Caco-2 (cell line): ENCODE results near the gene SLC18A2. TPM values are rescaled to one million over a fixed set of nuclear protein-coding genes. Genes with fewer than 3 reads are reported as not detected.

Source experiments
- BruUV-seq: library from RNA; stranded (reverse); fragments of 400-500 nt; replicated peaks from 2 replicates; lab custom pipeline; 2021; lab: Mats Ljungman, UMichigan
- CTCF ChIA-PET: fragments of 300-600 bp; sonication (Branson Sonifier 250); formaldehyde crosslinking; loops from one replicate; lab custom pipeline; 2022; ENCODE audit warnings: antibody characterized with exemption; lab: Charles Lee
- POLR2A ChIA-PET: fragments of 300-600 bp; sonication (Branson Sonifier 250); formaldehyde crosslinking; loops from one replicate; lab custom pipeline; 2022; ENCODE audit warnings: antibody characterized with exemption; lab: Charles Lee
- DNase-seq, 2 experiments: peaks; one replicate each; pipeline versions ENCODE4 v3.0.0 to v3.0.0-alpha.2; 2020 to 2022
- H3K27me3 ChIP-seq: replicated peaks from 2 replicates; pipeline ENCODE4 v1.6.0; 2011; ENCODE audit warnings: low read length; ENCODE audit not compliant: control insufficient read depth, insufficient read depth
- H3K36me3 ChIP-seq: 2 replicates; pipeline ENCODE4 v1.5.1; 2011; ENCODE audit warnings: low read length; ENCODE audit not compliant: control insufficient read depth, insufficient read depth
- H3K4me1 ChIP-seq: fragments of 250-450 bp; sonication (Bioruptor Pico); 2 replicates; pipeline ENCODE4 v1.5.1; 2020; ENCODE audit warnings: mild to moderate bottlenecking
- H3K4me3 ChIP-seq: 2 replicates; pipeline ENCODE4 v1.5.1; 2011; ENCODE audit warnings: low read depth, mild to moderate bottlenecking, control low read depth, low read length
- H3K9me3 ChIP-seq: fragments of 250-450 bp; sonication (Bioruptor Pico); 2 replicates; pipeline ENCODE4 v1.5.1; 2020; ENCODE audit warnings: mild to moderate bottlenecking, moderate library complexity
- H3K27ac Mint-ChIP-seq: one replicate; pipeline ENCODE4 v1.8.0; 2022; ENCODE audit warnings: mixed read lengths; ENCODE audit not compliant: unreplicated experiment
- H3K27me3 Mint-ChIP-seq: one replicate; pipeline ENCODE4 v1.8.0; 2022; ENCODE audit warnings: mixed read lengths; ENCODE audit not compliant: insufficient read depth, unreplicated experiment
- H3K36me3 Mint-ChIP-seq: one replicate; pipeline ENCODE4 v1.8.0; 2022; ENCODE audit warnings: mild to moderate bottlenecking, mixed read lengths; ENCODE audit not compliant: insufficient read depth, unreplicated experiment
- H3K4me1 Mint-ChIP-seq: one replicate; pipeline ENCODE4 v1.8.0; 2022; ENCODE audit warnings: low read depth, mixed read lengths; ENCODE audit not compliant: unreplicated experiment
- H3K4me3 Mint-ChIP-seq: one replicate; pipeline ENCODE4 v1.8.0; 2022; ENCODE audit warnings: mild to moderate bottlenecking, moderate library complexity, mixed read lengths; ENCODE audit not compliant: unreplicated experiment
- H3K9me3 Mint-ChIP-seq: one replicate; pipeline ENCODE4 v1.8.0; 2022; ENCODE audit warnings: mixed read lengths; ENCODE audit not compliant: unreplicated experiment
- CTCF ChIP-seq, 2 experiments: fragments of 200-600 bp in 1 of 2; IDR thresholded peaks; 1 replicate in 1 of 2; 2 replicates in 1 of 2; pipeline versions ENCODE4 v1.5.1 to v1.8.0; 2011 to 2022; ENCODE audit warnings: antibody characterized with exemption in 1 of 2, control low read depth in 1 of 2, inconsistent platforms in 1 of 2, low read depth in 1 of 2, low read length in 1 of 2, mild to moderate bottlenecking in 1 of 2, moderate library complexity in 1 of 2; ENCODE audit not compliant: insufficient read depth in 1 of 2, severe bottlenecking in 1 of 2, unreplicated experiment in 1 of 2
- intact Hi-C: fragments of 100-400 bp; cut with micrococcal nuclease; formaldehyde crosslinking; loops from one replicate; pipeline ENCODE4 v1.10.0; 2022; ENCODE audit not compliant: unreplicated experiment
- total RNA-seq: library from RNA; stranded (reverse); gene quantifications from 2 replicates; pipeline ENCODE4 v1.2.3, GENCODE V29; 2022

Gene SLC18A2
- total RNA-seq, 1 experiment from 2014 or later = not detected

DNA sequence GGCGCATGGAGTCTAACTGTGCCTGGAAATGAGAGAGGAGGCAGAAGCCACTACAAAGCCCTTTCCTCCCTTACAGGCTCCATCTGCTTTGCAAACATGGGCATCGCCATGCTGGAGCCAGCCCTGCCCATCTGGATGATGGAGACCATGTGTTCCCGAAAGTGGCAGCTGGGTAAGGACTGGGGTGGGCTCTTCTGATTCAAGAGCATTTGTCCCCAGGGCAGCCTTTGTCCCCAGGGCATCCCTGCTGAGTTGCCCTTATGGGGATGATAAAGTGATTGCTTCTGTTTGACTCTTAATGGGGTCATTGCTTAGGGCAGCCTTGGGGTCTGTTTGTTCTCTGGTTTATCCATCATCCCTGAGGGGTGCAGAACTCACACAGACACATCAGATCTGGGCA is 16.8 kb downstream of the SLC18A2 start:
- POLR2A ChIA-PET = no interaction called here
- DNase-seq = no peak
- no peak for TF ChIP-seq CTCF (IDR thresholded peaks at IDR 0.05; ENCODE audit: insufficient read depth in 1 of 2, low read depth in 1 of 2, low read length in 1 of 2, severe bottlenecking in 1 of 2, unreplicated experiment in 1 of 2)
- Mint-ChIP-seq H3K4me3 (no peak overlapping the region), H3K9me3 (no peaks in the 10 kb centered on the region), H3K36me3 (no peaks in the 10 kb centered on the region), H3K27ac (no peak overlapping the region), H3K27me3 (peaks cover 8% of the 10 kb centered on the region), H3K4me1 (no peaks in the 10 kb centered on the region)
- no peaks in the 10 kb centered on the region for H3K9me3 ChIP-seq
- H3K36me3 ChIP-seq = no peaks in the 10 kb centered on the region
- CTCF ChIA-PET = no interaction called here
- no peak overlapping the region for H3K4me3 ChIP-seq
- no peaks in the 10 kb centered on the region for H3K27me3 ChIP-seq
- no TSS peak for BruUV-seq
- H3K4me1 ChIP-seq = no peaks in the 10 kb centered on the region
- intact Hi-C loops = no loop called here

DNA sequence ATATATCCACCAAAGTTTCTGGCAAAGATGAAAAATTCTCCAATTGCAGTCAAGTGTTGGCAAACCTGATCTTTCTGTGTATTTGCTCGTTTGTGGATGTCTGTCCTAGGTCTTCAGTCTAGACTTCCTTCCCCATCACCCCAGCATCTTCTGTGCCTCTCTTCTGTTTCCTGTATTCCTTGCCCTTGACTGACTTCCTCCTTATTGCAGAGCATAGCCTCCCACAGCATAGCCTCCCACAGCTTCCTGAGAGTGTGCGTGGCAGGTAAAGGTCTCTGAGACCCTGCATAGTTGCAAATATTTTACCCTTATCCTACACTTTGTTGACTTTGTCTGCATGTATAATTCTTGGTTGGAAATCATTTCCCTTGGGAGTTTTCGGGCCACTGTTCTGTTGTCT is 18.4 kb downstream of the SLC18A2 start:
- Mint-ChIP-seq H3K27ac (no peak overlapping the region), H3K4me1 (no peaks in the 10 kb centered on the region), H3K9me3 (no peaks in the 10 kb centered on the region), H3K4me3 (no peak overlapping the region), H3K36me3 (no peaks in the 10 kb centered on the region), H3K27me3 (peaks cover 8% of the 10 kb centered on the region)
- BruUV-seq = no TSS peak
- intact Hi-C loops = no loop called here
- ChIA-PET POLR2A (no interaction called here), CTCF (no interaction called here)
- Histone ChIP-seq H3K36me3 (no peaks in the 10 kb centered on the region), H3K27me3 (no peaks in the 10 kb centered on the region), H3K9me3 (no peaks in the 10 kb centered on the region), H3K4me3 (no peak overlapping the region), H3K4me1 (no peaks in the 10 kb centered on the region)
- no peak for DNase-seq
- no peak for TF ChIP-seq CTCF (IDR thresholded peaks at IDR 0.05; ENCODE audit: insufficient read depth in 1 of 2, low read depth in 1 of 2, low read length in 1 of 2, severe bottlenecking in 1 of 2, unreplicated experiment in 1 of 2)

GRCh38 chr10:117260084-117260483 is 19.2 kb downstream of the SLC18A2 start:
- no peak overlapping the region for H3K27ac Mint-ChIP-seq

More at GRCh38 chr10:117260084-117260483, 19.2 kb downstream of the SLC18A2 start:
- Mint-ChIP-seq H3K4me1 (peaks cover 4% of the 10 kb centered on the region), H3K27me3 (peaks cover 8% of the 10 kb centered on the region), H3K4me3 (no peak overlapping the region), H3K36me3 (no peaks in the 10 kb centered on the region), H3K9me3 (no peaks in the 10 kb centered on the region)
- Histone ChIP-seq H3K36me3 (no peaks in the 10 kb centered on the region), H3K4me1 (no peaks in the 10 kb centered on the region), H3K9me3 (no peaks in the 10 kb centered on the region), H3K27me3 (no peaks in the 10 kb centered on the region), H3K4me3 (no peak overlapping the region)
- no TSS peak for BruUV-seq
- CTCF ChIA-PET = no interaction called here
- TF ChIP-seq CTCF (IDR thresholded peaks at IDR 0.05; ENCODE audit: insufficient read depth in 1 of 2, low read depth in 1 of 2, low read length in 1 of 2, severe bottlenecking in 1 of 2, unreplicated experiment in 1 of 2) = no peak
- intact Hi-C loops = no loop called here
- no peak for DNase-seq
- POLR2A ChIA-PET = no interaction called here
